LHCN-M2 (cell line): Measurements from ENCODE around the gene RBM47. TPM values are rescaled to one million over a fixed set of nuclear protein-coding genes. Genes with fewer than 3 reads are reported as not detected.

Experiments
- DNase-seq: peaks from one replicate; pipeline ENCODE4 v3.0.0-alpha.2; 2012; ENCODE audit warnings: low read depth
- total RNA-seq: library from RNA; depleted of rRNA; stranded (reverse); fragments of >200 nt; gene quantifications from 2 replicates; pipeline ENCODE4 v1.2.3, GENCODE V29; 2014

RBM47 gene
- total RNA-seq, 1 experiment from 2014 or later = 0.17 TPM

GRCh38 chr4:40492691-40493090 is 137.0 kb downstream of the RBM47 start:
- DNase-seq = no peak

DNA sequence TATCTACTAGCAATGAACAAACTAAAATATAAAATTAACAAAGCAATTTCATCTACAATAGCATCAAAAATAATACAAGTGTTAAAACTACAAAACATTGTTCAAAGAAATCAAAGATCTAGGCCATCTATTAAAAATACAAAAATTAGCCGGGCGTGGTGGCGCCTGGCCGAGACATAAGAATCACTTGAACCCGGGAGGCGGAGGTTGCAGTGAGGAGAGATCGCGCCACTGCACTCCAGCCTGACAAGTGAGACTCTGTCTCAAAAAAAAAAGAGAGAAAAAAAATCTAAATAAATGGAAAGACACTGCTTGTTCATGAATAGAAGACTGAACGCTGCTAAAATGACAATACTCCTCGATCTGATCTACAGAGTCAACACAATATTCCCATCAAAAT is 139.2 kb downstream of the RBM47 start:
- DNase-seq = no peak

DNA sequence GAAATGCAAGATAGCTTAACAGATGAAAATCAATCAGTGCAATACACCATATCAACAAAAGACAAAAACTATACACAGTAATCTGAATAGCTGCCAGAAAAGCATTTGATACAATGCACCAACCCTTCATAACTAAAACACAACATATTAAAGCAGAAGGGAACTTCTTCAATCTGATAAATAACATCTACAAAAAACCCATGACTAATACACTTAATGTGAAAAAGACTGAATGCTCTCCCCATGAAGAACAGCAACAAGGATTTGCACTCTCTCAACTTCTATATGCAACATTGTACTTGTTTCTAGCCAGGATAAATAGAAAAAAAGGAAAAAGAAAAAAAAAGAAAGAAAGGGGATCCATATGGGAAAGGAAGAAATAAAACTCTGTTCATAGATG is 139.7 kb downstream of the RBM47 start:
- DNase-seq = no peak

DNA sequence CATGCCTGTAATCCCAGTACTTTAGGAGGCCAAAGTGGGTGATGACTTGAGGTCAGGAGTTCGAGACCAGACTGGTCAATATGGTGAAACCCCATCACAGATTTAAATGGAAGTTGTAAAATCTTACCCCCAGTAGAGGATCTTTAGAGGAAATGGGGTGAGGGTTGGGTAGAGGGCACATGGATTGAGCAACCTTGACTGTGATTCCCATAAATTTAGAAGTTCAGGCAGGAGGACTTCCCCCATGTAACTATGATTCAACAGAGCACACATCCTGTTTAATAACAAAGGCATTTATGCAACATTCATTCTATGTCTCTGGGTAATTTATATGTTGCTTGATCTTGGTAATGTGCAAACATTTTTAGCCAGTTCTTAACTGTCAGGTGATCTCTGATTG is 143.1 kb downstream of the RBM47 start:
- no peak for DNase-seq

- no peak for DNase-seq
These were observed 145.1 kb downstream of the RBM47 start for GRCh38 chr4:40484346-40485090.

- no peak for DNase-seq
These were observed 146.5 kb downstream of the RBM47 start for GRCh38 chr4:40482985-40483647.

- DNase-seq = no peak
These were observed 147.7 kb downstream of the RBM47 start for GRCh38 chr4:40481977-40482376.

DNA sequence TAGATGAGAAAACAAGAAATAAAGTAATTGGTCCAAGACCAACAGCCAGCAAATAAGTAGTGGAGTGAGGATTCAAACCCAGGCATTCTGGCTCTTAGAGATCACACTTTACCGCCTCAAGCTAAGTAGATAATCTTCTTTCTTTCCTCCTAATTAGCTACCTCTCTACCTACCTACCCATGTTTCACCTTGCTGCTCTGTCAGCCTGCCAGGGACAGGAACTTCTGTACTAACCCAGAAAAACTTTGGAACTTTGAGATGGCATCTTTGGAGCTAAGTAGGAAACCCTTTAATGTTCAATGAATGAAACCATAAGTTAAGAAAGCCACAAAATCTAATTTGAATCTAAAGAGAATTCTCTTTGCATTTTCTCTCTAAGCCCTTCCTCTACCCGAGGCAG is 149.4 kb downstream of the RBM47 start:
- DNase-seq = no peak

DNA sequence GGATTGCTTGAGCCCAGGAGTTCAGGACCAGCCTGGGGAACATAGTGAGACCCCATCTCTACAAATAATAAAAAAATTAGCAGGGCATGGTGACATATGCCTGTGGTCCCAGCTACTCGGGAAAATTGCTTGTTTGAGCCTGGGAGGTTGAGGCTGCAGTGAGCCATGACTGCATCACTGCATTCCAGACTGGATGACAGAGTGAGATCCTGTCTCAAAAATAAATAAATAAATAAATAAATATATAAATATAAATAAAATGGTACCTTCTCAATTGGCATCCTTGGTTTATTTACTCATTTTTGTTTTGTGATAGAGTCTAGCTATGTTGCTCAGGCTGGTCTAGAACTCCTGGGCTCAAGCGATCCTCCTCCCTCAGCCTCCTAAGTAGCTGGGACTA is 150.3 kb downstream of the RBM47 start:
- no peak for DNase-seq

GRCh38 chr4:40475609-40476008 is 154.1 kb downstream of the RBM47 start:
- no peak for DNase-seq

GRCh38 chr4:40473578-40474388 is 155.9 kb downstream of the RBM47 start:
- DNase-seq = no peak

DNA sequence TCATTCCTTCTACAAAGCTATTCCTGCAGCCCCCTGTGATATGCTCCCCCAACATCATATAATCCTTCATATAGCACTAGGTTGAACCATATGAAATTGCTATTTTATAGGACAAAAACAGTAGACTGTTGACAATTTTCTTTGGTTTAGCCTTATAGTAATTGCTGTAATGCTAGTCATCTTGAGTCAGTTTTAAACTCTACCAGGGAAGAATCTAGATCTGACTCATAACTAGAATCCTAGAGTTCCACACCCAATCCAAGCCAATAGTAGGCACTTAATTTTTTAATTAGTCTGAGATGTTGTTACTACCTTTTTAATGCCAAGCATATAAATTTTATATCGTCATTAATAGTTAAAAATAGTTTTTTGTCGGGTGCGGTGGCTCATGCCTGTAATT is 157.7 kb downstream of the RBM47 start:
- no peak for DNase-seq

DNA sequence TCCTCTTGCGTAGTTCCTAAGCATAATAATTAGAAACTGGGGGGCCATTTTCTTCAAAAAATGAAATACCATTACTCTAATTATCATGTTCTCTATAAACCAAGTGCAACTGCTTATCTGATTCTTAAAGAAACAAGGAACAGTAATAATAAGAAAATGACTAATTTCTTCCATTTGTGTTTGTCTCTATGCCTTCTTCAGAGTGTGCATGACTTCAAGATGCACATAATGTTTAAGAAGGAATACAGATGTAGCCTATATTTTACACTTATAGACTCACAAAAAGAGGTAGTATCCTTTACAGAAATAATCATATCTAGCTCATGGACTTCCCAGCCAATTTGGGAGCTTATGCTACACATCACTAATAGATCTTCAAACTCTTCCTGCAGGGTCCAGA is 162.9 kb downstream of the RBM47 start:
- DNase-seq = no peak

DNA sequence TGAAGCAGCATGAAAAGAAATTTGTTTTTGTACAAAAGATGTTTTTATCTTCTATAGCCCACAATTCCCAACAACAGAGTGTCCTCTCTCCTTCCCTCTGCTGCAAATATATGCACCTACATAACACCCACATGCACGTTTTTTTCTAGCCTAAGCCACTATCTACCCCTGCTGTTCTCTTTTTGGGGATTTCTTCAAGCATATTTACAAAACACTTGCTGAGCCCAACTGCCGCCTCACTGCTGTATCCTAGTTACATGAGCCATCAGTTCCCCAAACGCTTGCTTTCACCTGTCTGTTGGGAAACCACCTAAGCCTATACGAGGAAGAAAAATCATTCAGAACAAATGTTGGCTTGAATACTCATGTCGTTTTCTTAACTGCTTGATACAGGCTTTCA is 167.3 kb downstream of the RBM47 start:
- DNase-seq = no peak

GRCh38 chr4:40461879-40462278 is 167.8 kb downstream of the RBM47 start:
- DNase-seq = no peak

DNA sequence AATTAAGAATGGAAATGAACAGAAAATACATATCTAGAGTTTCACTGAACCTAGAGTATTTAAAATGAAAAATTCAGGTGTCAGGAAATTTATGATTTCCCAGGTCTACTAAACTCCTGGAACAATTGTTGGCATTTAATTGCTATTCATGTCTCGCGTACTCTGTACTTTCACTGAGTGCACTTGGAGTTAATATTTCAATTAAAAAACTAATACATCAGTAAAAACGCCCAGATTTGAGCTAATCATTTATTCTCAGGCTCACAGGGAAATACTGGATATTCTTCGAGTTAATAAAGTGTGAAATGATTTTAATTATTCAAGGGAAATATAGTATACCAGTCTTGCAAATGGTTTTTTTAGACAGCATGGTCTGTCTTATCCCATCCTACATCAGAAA is 168.6 kb downstream of the RBM47 start:
- DNase-seq = no peak

- DNase-seq = no peak
These were observed 171.0 kb downstream of the RBM47 start for GRCh38 chr4:40458683-40459082.

GRCh38 chr4:40458109-40458508 is 171.6 kb downstream of the RBM47 start:
- no peak for DNase-seq

DNA sequence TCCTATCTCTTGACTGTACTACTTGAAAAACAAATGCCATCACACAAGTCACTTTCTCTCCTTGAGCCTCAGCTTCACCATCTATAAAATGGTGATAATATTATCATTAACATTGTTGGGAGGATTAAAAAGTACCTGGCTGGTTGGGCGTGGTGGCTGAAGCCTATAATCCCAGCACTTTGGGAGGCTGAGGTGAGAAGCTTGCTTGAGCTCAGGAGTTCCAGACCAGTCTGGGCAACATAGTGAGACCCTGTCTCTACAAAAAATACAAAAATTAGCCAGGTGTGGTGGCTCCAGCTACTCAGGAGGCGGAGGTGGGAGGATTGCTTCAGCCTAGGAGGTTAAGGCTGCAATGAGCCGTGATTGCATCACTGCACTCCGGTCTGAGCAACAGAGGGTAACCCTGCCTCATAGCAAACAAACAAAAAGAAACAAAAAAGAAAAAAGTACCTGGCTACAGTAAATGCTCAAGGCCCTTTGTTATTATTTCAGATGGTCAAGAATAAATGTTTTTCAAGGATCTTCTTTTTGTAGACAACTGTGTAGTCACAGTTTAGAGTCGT is 174.2 kb downstream of the RBM47 start:
- no peak for DNase-seq

DNA sequence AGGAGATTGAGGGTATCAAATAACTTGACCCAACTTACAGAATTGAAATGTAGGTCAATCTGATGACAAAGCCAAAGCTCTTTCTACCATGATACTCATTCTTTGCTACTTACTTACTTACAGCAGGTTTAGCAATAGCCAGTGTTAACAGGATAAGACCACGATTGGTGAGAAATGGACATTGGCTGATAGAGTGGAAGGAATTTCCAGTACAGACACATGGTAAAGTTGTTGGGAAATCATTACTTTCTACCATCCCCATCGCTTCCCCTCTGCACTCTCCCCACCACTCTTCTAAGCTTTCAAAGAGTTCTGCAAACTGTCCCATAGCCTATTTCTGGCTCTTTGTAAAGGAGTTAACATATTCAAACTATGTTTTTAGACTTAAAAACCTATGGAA is 174.8 kb downstream of the RBM47 start:
- no peak for DNase-seq

DNA sequence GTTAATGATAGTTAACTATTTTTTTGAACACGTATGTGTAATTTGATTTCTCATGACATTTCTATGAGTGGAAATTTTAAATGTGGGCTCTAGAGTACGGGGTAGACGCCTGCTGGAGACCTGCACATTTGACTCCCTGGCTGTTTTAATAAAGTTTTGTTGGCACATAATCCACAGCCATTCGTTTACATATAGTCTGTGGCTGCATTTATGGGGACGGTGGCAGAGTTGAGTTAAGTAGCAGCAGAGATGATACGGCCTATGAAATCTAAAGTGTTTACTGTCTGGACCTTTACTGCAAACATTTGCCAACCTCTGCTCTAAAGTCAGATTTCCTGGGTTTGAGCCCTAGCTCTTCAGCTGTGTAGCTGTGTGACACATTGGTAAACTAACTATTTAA is 175.8 kb downstream of the RBM47 start:
- no peak for DNase-seq

- no peak for DNase-seq
These were observed 180.8 kb downstream of the RBM47 start for GRCh38 chr4:40448875-40449274.
